Neuronal stem cell (in vitro differentiated cells): Measurements from ENCODE around the gene MOAP1.
A peak's percentile ranks its signal among the peaks of the same experiment; 100 is the strongest.
"Not testable (repeated sequence)": the region's sequence is repeated elsewhere in the genome, so short reads cannot be mapped to it uniquely, and the experiment has no call there.

Experiments
- DNase-seq: peaks from one replicate; pipeline ENCODE4 v3.0.0-alpha.2; 2013; ENCODE audit warnings: low spot score
- H2AFZ ChIP-seq: one replicate; pipeline ENCODE4 v1.6.1; 2013; ENCODE audit warnings: mild to moderate bottlenecking, low read length, inconsistent platforms
- H2AK5ac ChIP-seq: 2 replicates; pipeline ENCODE4 v1.6.1; 2013; ENCODE audit warnings: low read depth, mild to moderate bottlenecking, inconsistent platforms, low read length, moderate library complexity, mixed read lengths
- H2BK120ac ChIP-seq: 2 replicates; pipeline ENCODE4 v1.6.1; 2013; ENCODE audit warnings: low read depth, mild to moderate bottlenecking, inconsistent platforms, low read length, moderate library complexity, mixed read lengths
- H2BK12ac ChIP-seq: one replicate; pipeline ENCODE4 v1.6.1; 2013; ENCODE audit warnings: low read length, inconsistent platforms
- H2BK15ac ChIP-seq: 2 replicates; pipeline ENCODE4 v1.6.1; 2013; ENCODE audit warnings: mild to moderate bottlenecking, low read length, inconsistent platforms, mixed read lengths
- H2BK5ac ChIP-seq: one replicate; pipeline ENCODE4 v1.6.1; 2013; ENCODE audit warnings: inconsistent platforms, mild to moderate bottlenecking, low read length, moderate library complexity
- H3K14ac ChIP-seq: one replicate; pipeline ENCODE4 v1.6.1; 2013; ENCODE audit warnings: low read length, inconsistent platforms
- H3K18ac ChIP-seq: 2 replicates; pipeline ENCODE4 v1.6.1; 2013; ENCODE audit warnings: low read length, inconsistent platforms
- H3K23ac ChIP-seq: 2 replicates; pipeline ENCODE4 v1.6.1; 2013; ENCODE audit warnings: low read depth, mild to moderate bottlenecking, mixed read lengths, low read length, inconsistent platforms; ENCODE audit not compliant: poor library complexity
- H3K27ac ChIP-seq: replicated peaks from 3 replicates; pipeline ENCODE4 v1.5.1; 2013; ENCODE audit warnings: low read length, inconsistent platforms
- H3K27me3 ChIP-seq, 3 experiments: 2 replicates each; pipeline ENCODE4 v1.6.1; 2013; ENCODE audit warnings: low read length in 3 of 3, mild to moderate bottlenecking in 2 of 3, inconsistent platforms in 1 of 3, low read depth in 1 of 3, mixed read lengths in 1 of 3, moderate library complexity in 1 of 3; ENCODE audit not compliant: control insufficient read depth in 3 of 3, insufficient read depth in 3 of 3
- H3K36me3 ChIP-seq, 2 donors: replicated peaks in 1 of 2; 2 replicates each; pipeline ENCODE4 v1.6.1; 2013; ENCODE audit warnings: low read length in 2 of 2; ENCODE audit not compliant: control insufficient read depth in 2 of 2, insufficient read depth in 2 of 2
- H3K4ac ChIP-seq: 2 replicates; pipeline ENCODE4 v1.6.1; 2013; ENCODE audit warnings: inconsistent platforms, mild to moderate bottlenecking, low read length, moderate library complexity
- H3K4me1 ChIP-seq, 2 donors: 1 replicate in 1 of 2; 2 replicates in 1 of 2; pipeline ENCODE4 v1.6.1; 2013; ENCODE audit warnings: low read length in 2 of 2, low read depth in 1 of 2; ENCODE audit not compliant: control insufficient read depth in 2 of 2, insufficient read depth in 1 of 2
- H3K4me2 ChIP-seq: one replicate; pipeline ENCODE4 v1.6.1; 2013; ENCODE audit warnings: mild to moderate bottlenecking, low read length, inconsistent platforms; ENCODE audit not compliant: insufficient read depth, poor library complexity, severe bottlenecking
- H3K4me3 ChIP-seq, 2 donors: 2 replicates each; pipeline ENCODE4 v1.5.1; 2013; ENCODE audit warnings: low read length in 2 of 2, mild to moderate bottlenecking in 2 of 2, inconsistent platforms in 1 of 2, moderate library complexity in 1 of 2
- H3K79me1 ChIP-seq: one replicate; pipeline ENCODE4 v1.6.1; 2013; ENCODE audit warnings: low read depth, mild to moderate bottlenecking, inconsistent platforms, low read length, moderate library complexity
- H3K9ac ChIP-seq: one replicate; pipeline ENCODE4 v1.6.1; 2013; ENCODE audit warnings: mild to moderate bottlenecking, low read depth, low read length, inconsistent platforms; ENCODE audit not compliant: poor library complexity
- H3K9me3 ChIP-seq, 2 donors: replicated peaks in 1 of 2; 2 replicates each; pipeline versions ENCODE3 to v1.6.1; 2013; ENCODE audit warnings: low read length in 2 of 2, mild to moderate bottlenecking in 2 of 2, inconsistent platforms in 1 of 2, low read depth in 1 of 2, mixed read lengths in 1 of 2, moderate library complexity in 1 of 2; ENCODE audit not compliant: control insufficient read depth in 2 of 2, insufficient read depth in 1 of 2
- H4K8ac ChIP-seq: one replicate; pipeline ENCODE4 v1.6.1; 2013; ENCODE audit warnings: low read depth, mild to moderate bottlenecking, inconsistent platforms, low read length, moderate library complexity
- H4K91ac ChIP-seq: one replicate; pipeline ENCODE4 v1.6.1; 2013; ENCODE audit warnings: low read length, low read depth, mild to moderate bottlenecking, inconsistent platforms; ENCODE audit not compliant: poor library complexity
- WGBS, 2 donors: extraction: QIAGEN DNeasy Blood & Tissue Kit; methylation state at CpG; one replicate each; pipeline ENCODE4 v1.1.7; 2013; ENCODE audit warnings: missing lambda C conversion rate in 2 of 2, mixed read lengths in 1 of 2; ENCODE audit not compliant: insufficient read length in 2 of 2, insufficient replicate concordance in 1 of 2; ENCODE audit errors: extremely low coverage in 2 of 2; 5-methylcytosine and 5-hydroxymethylcytosine counted together

Gene MOAP1

DNA sequence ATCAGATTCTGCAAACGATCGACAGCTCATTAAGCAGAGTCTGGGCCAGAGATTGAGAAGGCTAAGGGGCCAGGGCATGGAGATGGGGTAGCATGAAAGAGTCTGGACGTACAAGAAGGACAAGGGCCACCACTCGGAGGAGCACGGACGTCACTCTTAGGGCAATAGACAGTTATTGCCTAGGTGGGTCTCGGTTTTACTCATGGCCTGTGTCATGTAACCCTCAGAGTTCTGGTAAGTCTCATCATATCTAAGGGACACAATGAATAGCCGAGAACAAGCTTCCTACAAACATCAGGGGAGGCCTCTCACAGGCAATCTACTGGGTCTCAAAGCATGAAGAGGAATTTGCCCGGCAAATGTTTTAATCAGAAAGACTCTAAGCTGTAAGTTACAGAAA lies 38.6 kb downstream of the MOAP1 start:
- H2BK12ac ChIP-seq, result no peak overlapping the region
- no peak overlapping the region for H3K18ac ChIP-seq
- no peak overlapping the region for H3K4me3 ChIP-seq
- H3K27ac ChIP-seq, result no peak overlapping the region
- H3K4ac ChIP-seq, result no peak overlapping the region
- no peak overlapping the region for H3K23ac ChIP-seq
- no peak overlapping the region for H4K91ac ChIP-seq
- H3K9me3 ChIP-seq, result no peaks in the 10 kb centered on the region
- no peak overlapping the region for H3K9ac ChIP-seq
- no peaks in the 10 kb centered on the region for H3K79me1 ChIP-seq
- no peak overlapping the region for H2AFZ ChIP-seq
- H3K27me3 ChIP-seq, result no peaks in the 10 kb centered on the region
- no peaks in the 10 kb centered on the region for H3K36me3 ChIP-seq
- H2BK15ac ChIP-seq, result no peak overlapping the region
- H2BK120ac ChIP-seq, result no peak overlapping the region
- H3K14ac ChIP-seq, result no peak overlapping the region
- no peak overlapping the region for H2AK5ac ChIP-seq
- peaks cover 4 to 6% of the 10 kb centered on the region in 2 donors for H3K4me1 ChIP-seq
- H3K4me2 ChIP-seq, result no peak overlapping the region
- DNase-seq, result no peak
- H4K8ac ChIP-seq, result no peak overlapping the region
- no CpG with 5 or more reads among the region's 9 CpGs for WGBS, 2 donors
- H2BK5ac ChIP-seq, result no peak overlapping the region

GRCh38 chr14:93142854-93143652 lies 41.6 kb downstream of the MOAP1 start:
- H4K91ac ChIP-seq, result no peak overlapping the region
- H2AFZ ChIP-seq, result no peak overlapping the region
- H3K4me2 ChIP-seq, result no peak overlapping the region
- no peak overlapping the region for H3K18ac ChIP-seq
- no peak overlapping the region for H3K9ac ChIP-seq
- H3K4ac ChIP-seq, result no peak overlapping the region
- H2BK120ac ChIP-seq, result no peak overlapping the region
- no CpG with 5 or more reads among the region's 13 CpGs for WGBS, 2 donors
- no peak overlapping the region for H2BK12ac ChIP-seq
- H3K4me3 ChIP-seq, result no peak overlapping the region
- H4K8ac ChIP-seq, result no peak overlapping the region
- no peaks in the 10 kb centered on the region for H3K36me3 ChIP-seq
- no peak for DNase-seq
- no peak overlapping the region for H2BK15ac ChIP-seq
- H3K27me3 ChIP-seq, result no peaks in the 10 kb centered on the region
- H3K23ac ChIP-seq, result no peak overlapping the region
- H3K4me1 ChIP-seq, result no peaks in the 10 kb centered on the region
- H3K9me3 ChIP-seq, result no peaks in the 10 kb centered on the region
- no peak overlapping the region for H3K14ac ChIP-seq
- H3K79me1 ChIP-seq, result no peaks in the 10 kb centered on the region
- no peak overlapping the region for H2BK5ac ChIP-seq
- H2AK5ac ChIP-seq, result no peak overlapping the region
- H3K27ac ChIP-seq, result no peak overlapping the region

DNA sequence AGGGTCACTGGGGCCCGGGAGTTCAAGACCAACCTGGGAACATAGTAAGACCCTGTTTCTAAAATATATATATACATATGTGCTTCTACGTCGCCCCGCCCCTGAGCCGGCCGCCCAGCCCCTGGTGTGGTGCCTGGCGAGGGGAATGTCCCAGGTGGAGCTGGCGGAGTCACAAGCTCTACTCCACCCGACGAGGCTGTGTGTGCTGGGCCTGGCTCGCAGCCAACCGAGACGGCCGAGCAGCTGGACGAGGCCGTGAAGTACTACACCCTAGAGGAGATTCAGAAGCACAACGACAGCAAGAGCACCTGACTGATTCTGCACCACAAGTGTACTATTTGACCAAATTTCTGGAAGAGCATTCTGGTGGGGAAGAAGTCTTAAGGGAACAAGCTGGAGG lies 46.8 kb downstream of the MOAP1 start:
- Histone ChIP-seq H3K4me1 (peaks cover 0 to 9% of the 10 kb centered on the region in 2 donors), H2AFZ (no peak overlapping the region), H3K14ac (no peak overlapping the region), H4K91ac (no peak overlapping the region), H4K8ac (no peak overlapping the region), H3K4me3 (no peak overlapping the region), H3K4me2 (no peak overlapping the region), H3K79me1 (no peaks in the 10 kb centered on the region), H3K4ac (no peak overlapping the region), H3K27me3 (no peaks in the 10 kb centered on the region), H2BK120ac (no peak overlapping the region), H2BK15ac (no peak overlapping the region), H3K18ac (peak overlapping the region; percentile 38), H3K27ac (no peak overlapping the region), H3K9ac (no peak overlapping the region), H2AK5ac (no peak overlapping the region), H3K23ac (no peak overlapping the region), H2BK12ac (no peak overlapping the region), H3K9me3 (no peaks in the 10 kb centered on the region), H2BK5ac (no peak overlapping the region), H3K36me3 (no peaks in the 10 kb centered on the region)
- DNase-seq, result no peak
- WGBS, 2 donors, result no CpG with 5 or more reads among the region's 17 CpGs

GRCh38 chr14:93136508-93136907 lies 48.2 kb downstream of the MOAP1 start:
- H3K27me3 ChIP-seq, H3K4me2 ChIP-seq, H3K4me1 ChIP-seq, H2AK5ac ChIP-seq, H2BK15ac ChIP-seq, H2BK5ac ChIP-seq, H3K4me3 ChIP-seq, H3K18ac ChIP-seq, H4K8ac ChIP-seq, H3K14ac ChIP-seq, H3K4ac ChIP-seq, H3K23ac ChIP-seq, H3K9ac ChIP-seq, H3K79me1 ChIP-seq, H4K91ac ChIP-seq, H2AFZ ChIP-seq, H2BK12ac ChIP-seq, DNase-seq, H2BK120ac ChIP-seq, H3K27ac ChIP-seq, H3K9me3 ChIP-seq, H3K36me3 ChIP-seq: not testable (repeated sequence)
- WGBS, 2 donors, result no CpG with 5 or more reads among the region's 13 CpGs
